Gastrocnemius medialis (tissue), 4 donors: ENCODE measurements around the gene CCDC57. TPM values are rescaled to one million over a fixed set of nuclear protein-coding genes. Genes with fewer than 3 reads are reported as not detected.

Experiments used
- ATAC-seq, 2 donors: fragments of 150-250 bp; one replicate each; pipeline ENCODE4 v1.9.1; 2016
- DNase-seq, 2 donors: peaks; one replicate each; pipeline ENCODE4 v3.0.0-alpha.2; 2019
- H3K27ac ChIP-seq, 4 donors: fragments of 200-600 bp; sonication (generic); 1 replicate in 1 of 4; 2 replicates in 3 of 4; pipeline ENCODE4 v1.5.1; 2016 to 2018; ENCODE audit warnings: mild to moderate bottlenecking in 2 of 4, moderate library complexity in 1 of 4
- H3K27me3 ChIP-seq, 3 donors: fragments of 200-600 bp; sonication (generic) in 2 of 3; 1 replicate in 1 of 3; 2 replicates in 2 of 3; pipeline versions ENCODE4 v1.5.1 to v1.6.0; 2016 to 2019; ENCODE audit warnings: mild to moderate bottlenecking in 1 of 3, moderate library complexity in 1 of 3
- H3K36me3 ChIP-seq, 2 donors: fragments of 200-600 bp; sonication (generic) in 1 of 2; one replicate each; pipeline ENCODE4 v1.5.1; 2017 to 2018
- H3K4me1 ChIP-seq, 2 donors: fragments of 200-600 bp; sonication (generic) in 1 of 2; one replicate each; pipeline ENCODE4 v1.5.1; 2016 to 2017; ENCODE audit warnings: mild to moderate bottlenecking in 2 of 2
- H3K4me3 ChIP-seq, 4 donors: fragments of 200-600 bp; sonication (generic) in 3 of 4; 1 replicate in 1 of 4; 2 replicates in 3 of 4; pipeline ENCODE4 v1.5.1; 2016 to 2019; ENCODE audit warnings: mild to moderate bottlenecking in 2 of 4
- H3K9me3 ChIP-seq, 3 donors: fragments of 200-600 bp; sonication (generic) in 2 of 3; 1 replicate in 1 of 3; 2 replicates in 2 of 3; pipeline ENCODE4 v1.5.1; 2016 to 2019
- CTCF ChIP-seq, 5 experiments: fragments of 450-650 bp in 3 of 5; fragments of 200-600 bp in 2 of 5; sonication (generic) in 2 of 5; IDR thresholded peaks in 4 of 5; conservative IDR thresholded peaks in 1 of 5; 1 replicate in 4 of 5; 2 replicates in 1 of 5; pipeline ENCODE4 v1.5.1; 2016 to 2019; ENCODE audit warnings: antibody characterized with exemption in 5 of 5, mild to moderate bottlenecking in 3 of 5, moderate library complexity in 3 of 5
- POLR2A ChIP-seq, 2 donors: fragments of 450-650 bp; IDR thresholded peaks; one replicate each; pipeline ENCODE4 v1.6.1; 2017; ENCODE audit warnings: antibody characterized with exemption in 2 of 2, mild to moderate bottlenecking in 2 of 2, moderate library complexity in 2 of 2
- in situ Hi-C, 4 donors: fragments of 200-750 bp; cut with MboI; loops; one replicate each; pipeline versions ENCODE4 v1.15.0 to v1.8.0; 2017; ENCODE audit warnings: low sequenced_read_pairs in 4 of 4
- intact Hi-C: fragments of 100-400 bp; cut with DNase I; formaldehyde crosslinking; loops from one replicate; pipeline ENCODE4 v1.15.1; 2023; ENCODE audit warnings: low total_unique reads
- total RNA-seq, 4 donors: library from RNA; depleted of rRNA; stranded (reverse); fragments of >200 nt; gene quantifications; one replicate each; pipeline versions ENCODE4 v1.1.0 to v1.2.3, GENCODE V29; 2016

Gene CCDC57
- total RNA-seq, 4 donors from 2014 or later, result 3.7 to 11.3 (median 5.1) TPM

- in situ Hi-C loops, result no loop called here
- no peaks in the 10 kb centered on the region for H3K36me3 ChIP-seq
These were observed 139.8 kb downstream of the CCDC57 start for GRCh38 chr17:82072827-82073226.

GRCh38 chr17:82070611-82071010 lies 142.0 kb downstream of the CCDC57 start:
- DNase-seq, result no peak
- intact Hi-C loops, result loop anchor here (10.0 kb wide), 1 partner anchor 66 kb away; no protein-coding TSS in a partner anchor
- no peak for TF ChIP-seq POLR2A (IDR thresholded peaks at IDR 0.05)
- H3K27me3 ChIP-seq, result no peaks in the 10 kb centered on the region
- peaks cover 0 to 9% of the 10 kb centered on the region in 2 donors for H3K4me1 ChIP-seq
- no peak overlapping the region for H3K4me3 ChIP-seq
- H3K36me3 ChIP-seq, result no peaks in the 10 kb centered on the region
- ATAC-seq, result no peak
- no peaks in the 10 kb centered on the region for H3K9me3 ChIP-seq
- in situ Hi-C loops, result no loop called here
- H3K27ac ChIP-seq, result no peak overlapping the region

More at GRCh38 chr17:82072827-82073226, 139.8 kb downstream of the CCDC57 start:
- Histone ChIP-seq H3K9me3 (no peaks in the 10 kb centered on the region), H3K4me3 (no peak overlapping the region), H3K27ac (no peak overlapping the region), H3K27me3 (no peaks in the 10 kb centered on the region), H3K4me1 (no peaks in the 10 kb centered on the region)
- intact Hi-C loops, result loop anchor here (10.0 kb wide), 1 partner anchor 68 kb away; no protein-coding TSS in a partner anchor
- ATAC-seq (no peak), DNase-seq (no peak)
- TF ChIP-seq CTCF (IDR thresholded peaks at IDR 0.05 in 4 of 5, conservative IDR thresholded peaks at IDR 0.05 in 1 of 5) (no peak), POLR2A (IDR thresholded peaks at IDR 0.05) (no peak)

- TF ChIP-seq CTCF (IDR thresholded peaks at IDR 0.05 in 4 of 5, conservative IDR thresholded peaks at IDR 0.05 in 1 of 5), result peak in 1 of 5 experiments; percentile 27
- TF ChIP-seq POLR2A (IDR thresholded peaks at IDR 0.05), result peak in 1 of 2 donors; percentile 65
- in situ Hi-C loops, result no loop called here
- peak within 1 kb of the TSS; percentile 87 to 96 (median 90) for H3K4me3 ChIP-seq
- peak within 1 kb of the TSS; percentile 80 to 93 (median 88) for H3K27ac ChIP-seq
- ATAC-seq (peak; percentile 85 to 94), DNase-seq (peak; percentile 31 to 54)
- H3K4me1 ChIP-seq, result peaks cover 13 to 27% of the 10 kb centered on the region in 2 donors
- H3K36me3 ChIP-seq, result peaks cover 0 to 24% of the 10 kb centered on the region in 2 donors
- H3K9me3 ChIP-seq, result no peaks in the 10 kb centered on the region
- intact Hi-C loops, result no loop called here
- no peaks in the 10 kb centered on the region for H3K27me3 ChIP-seq
These were observed 146.9 kb downstream of the CCDC57 start, which contains the start of gene DUS1L for GRCh38 chr17:82065638-82066303. DUS1L (minus strand) TSS chr17:82065804; CDS start chr17:82065059, 745 bp downstream.

GRCh38 chr17:82065193-82065637 lies 147.4 kb downstream of the CCDC57 start:
- intact Hi-C loops (no loop called here), in situ Hi-C loops (no loop called here)
- H3K9me3 ChIP-seq, result no peaks in the 10 kb centered on the region
- ATAC-seq, result peak; percentile 15 to 51
- no peaks in the 10 kb centered on the region for H3K27me3 ChIP-seq
- peaks cover 0 to 30% of the 10 kb centered on the region in 2 donors for H3K36me3 ChIP-seq
- no peak for DNase-seq
- H3K4me1 ChIP-seq, result peaks cover 13 to 27% of the 10 kb centered on the region in 2 donors
- peak overlapping the region; percentile 87 to 96 (median 90) for H3K4me3 ChIP-seq
- peak overlapping the region; percentile 80 to 93 (median 84) for H3K27ac ChIP-seq
- no peak for TF ChIP-seq CTCF (IDR thresholded peaks at IDR 0.05 in 4 of 5, conservative IDR thresholded peaks at IDR 0.05 in 1 of 5)
- no peak for TF ChIP-seq POLR2A (IDR thresholded peaks at IDR 0.05)

- Histone ChIP-seq H3K27ac (peak overlapping the region; percentile 80 to 93 (median 84)), H3K4me1 (peaks cover 13 to 27% of the 10 kb centered on the region in 2 donors), H3K36me3 (peaks cover 0 to 36% of the 10 kb centered on the region in 2 donors), H3K27me3 (no peaks in the 10 kb centered on the region), H3K9me3 (no peaks in the 10 kb centered on the region), H3K4me3 (peak overlapping the region; percentile 87 to 96 (median 90))
- ATAC-seq, result no peak
- in situ Hi-C loops (no loop called here), intact Hi-C loops (no loop called here)
- TF ChIP-seq POLR2A (IDR thresholded peaks at IDR 0.05) (no peak), CTCF (IDR thresholded peaks at IDR 0.05 in 4 of 5, conservative IDR thresholded peaks at IDR 0.05 in 1 of 5) (no peak)
- no peak for DNase-seq
These were observed 148.0 kb downstream of the CCDC57 start for GRCh38 chr17:82064433-82065192.
